Vagina (tissue), 2 donors: ENCODE results near the gene ADGRE3. TPM values are rescaled to one million over a fixed set of nuclear protein-coding genes. Genes with fewer than 3 reads are reported as not detected.

Experiments
- DNase-seq, 2 donors: peaks; one replicate each; pipeline ENCODE4 v3.0.0-alpha.2; 2017; ENCODE audit errors: extremely low spot score in 2 of 2
- H3K27ac ChIP-seq: fragments of 200-600 bp; sonication (generic); one replicate; pipeline ENCODE4 v1.5.1; 2019
- H3K27me3 ChIP-seq: fragments of 200-600 bp; sonication (generic); one replicate; pipeline ENCODE4 v1.5.1; 2019
- H3K36me3 ChIP-seq, 2 donors: fragments of 200-600 bp; sonication (generic); one replicate each; pipeline ENCODE4 v1.5.1; 2017 to 2019
- H3K4me1 ChIP-seq: fragments of 200-600 bp; sonication (generic); one replicate; pipeline ENCODE4 v1.5.1; 2019
- H3K4me3 ChIP-seq, 2 donors: fragments of 200-600 bp; sonication (generic); 1 replicate in 1 of 2; 2 replicates in 1 of 2; pipeline ENCODE4 v1.5.1; 2016 to 2019
- H3K9me3 ChIP-seq: fragments of 200-600 bp; sonication (generic); one replicate; pipeline ENCODE4 v1.5.1; 2019
- CTCF ChIP-seq, 3 experiments: fragments of 450-650 bp in 2 of 3; fragments of 200-600 bp in 1 of 3; sonication (generic) in 1 of 3; IDR thresholded peaks; one replicate each; pipeline ENCODE4 v1.5.1; 2017 to 2019; ENCODE audit warnings: antibody characterized with exemption in 3 of 3, mild to moderate bottlenecking in 2 of 3, moderate library complexity in 2 of 3
- POLR2A ChIP-seq, 2 donors: fragments of 450-650 bp; IDR thresholded peaks; one replicate each; pipeline ENCODE4 v1.6.1; 2017; ENCODE audit warnings: antibody characterized with exemption in 2 of 2, mild to moderate bottlenecking in 2 of 2, moderate library complexity in 2 of 2
- POLR2AphosphoS5 ChIP-seq, 2 donors: sonication (generic); formaldehyde crosslinking; IDR thresholded peaks; one replicate each; pipeline ENCODE4 v1.9.0; 2017; ENCODE audit warnings: antibody characterized with exemption in 2 of 2, mild to moderate bottlenecking in 2 of 2, low read depth in 1 of 2; ENCODE audit not compliant: insufficient read depth in 1 of 2
- intact Hi-C: fragments of 100-400 bp; cut with DNase I; formaldehyde crosslinking; loops from one replicate; pipeline ENCODE4 v1.15.1; 2023
- total RNA-seq: library from RNA; depleted of rRNA; stranded (reverse); fragments of >200 nt; gene quantifications from one replicate; pipeline ENCODE4 v1.2.3, GENCODE V29; 2016

ADGRE3 gene
- total RNA-seq, 1 donor from 2014 or later, result not detected

- peaks cover 15 to 98% of the 10 kb centered on the region in 2 donors for H3K36me3 ChIP-seq
- TF ChIP-seq CTCF (IDR thresholded peaks at IDR 0.05) (no peak), POLR2AphosphoS5 (IDR thresholded peaks at IDR 0.05; ENCODE audit: insufficient read depth in 1 of 2, low read depth in 1 of 2) (no peak), POLR2A (IDR thresholded peaks at IDR 0.05) (no peak)
- H3K4me1 ChIP-seq, result no peaks in the 10 kb centered on the region
- no peak for DNase-seq
- no peak overlapping the region for H3K4me3 ChIP-seq
- no peak overlapping the region for H3K27ac ChIP-seq
- no peaks in the 10 kb centered on the region for H3K27me3 ChIP-seq
- intact Hi-C loops, result no loop called here
- peaks cover 49% of the 10 kb centered on the region for H3K9me3 ChIP-seq
Measured at GRCh38 chr19:14715841-14716240, 41.2 kb upstream of the ADGRE3 start.

- Histone ChIP-seq H3K36me3 (peaks cover 16 to 97% of the 10 kb centered on the region in 2 donors), H3K27me3 (no peaks in the 10 kb centered on the region), H3K4me1 (no peaks in the 10 kb centered on the region), H3K9me3 (no peaks in the 10 kb centered on the region), H3K4me3 (no peak overlapping the region), H3K27ac (no peak overlapping the region)
- no peak for TF ChIP-seq POLR2A (IDR thresholded peaks at IDR 0.05)
- TF ChIP-seq POLR2AphosphoS5 (IDR thresholded peaks at IDR 0.05; ENCODE audit: insufficient read depth in 1 of 2, low read depth in 1 of 2), result no peak
- TF ChIP-seq CTCF (IDR thresholded peaks at IDR 0.05), result no peak
- intact Hi-C loops, result no loop called here
- DNase-seq, result no peak
Measured at GRCh38 chr19:14704450-14704849, 29.8 kb upstream of the ADGRE3 start.

- Histone ChIP-seq H3K27ac (no peak overlapping the region), H3K36me3 (peaks cover 13 to 97% of the 10 kb centered on the region in 2 donors), H3K9me3 (no peaks in the 10 kb centered on the region), H3K4me1 (no peaks in the 10 kb centered on the region), H3K4me3 (no peak overlapping the region), H3K27me3 (no peaks in the 10 kb centered on the region)
- DNase-seq, result no peak
- intact Hi-C loops, result no loop called here
- TF ChIP-seq CTCF (IDR thresholded peaks at IDR 0.05), result no peak
- TF ChIP-seq POLR2AphosphoS5 (IDR thresholded peaks at IDR 0.05; ENCODE audit: insufficient read depth in 1 of 2, low read depth in 1 of 2), result no peak
- no peak for TF ChIP-seq POLR2A (IDR thresholded peaks at IDR 0.05)
Measured at GRCh38 chr19:14703833-14704232, 29.2 kb upstream of the ADGRE3 start.

GRCh38 chr19:14700711-14701375 is 26.2 kb upstream of the ADGRE3 start:
- no peaks in the 10 kb centered on the region for H3K9me3 ChIP-seq
- TF ChIP-seq POLR2A (IDR thresholded peaks at IDR 0.05), result no peak
- no peak for TF ChIP-seq CTCF (IDR thresholded peaks at IDR 0.05)
- no peak for TF ChIP-seq POLR2AphosphoS5 (IDR thresholded peaks at IDR 0.05; ENCODE audit: insufficient read depth in 1 of 2, low read depth in 1 of 2)
- no peak overlapping the region for H3K4me3 ChIP-seq
- DNase-seq, result no peak
- H3K27me3 ChIP-seq, result no peaks in the 10 kb centered on the region
- intact Hi-C loops, result no loop called here
- H3K4me1 ChIP-seq, result no peaks in the 10 kb centered on the region
- H3K27ac ChIP-seq, result no peak overlapping the region
- H3K36me3 ChIP-seq, result peaks cover 7 to 92% of the 10 kb centered on the region in 2 donors

- no peak for DNase-seq
- peaks cover 7 to 90% of the 10 kb centered on the region in 2 donors for H3K36me3 ChIP-seq
Measured at GRCh38 chr19:14699641-14700040, 25.0 kb upstream of the ADGRE3 start.

More at GRCh38 chr19:14699641-14700040, 25.0 kb upstream of the ADGRE3 start:
- Histone ChIP-seq H3K4me1 (no peaks in the 10 kb centered on the region), H3K4me3 (no peak overlapping the region), H3K9me3 (no peaks in the 10 kb centered on the region), H3K27me3 (no peaks in the 10 kb centered on the region), H3K27ac (no peak overlapping the region)
- intact Hi-C loops, result no loop called here
- no peak for TF ChIP-seq POLR2AphosphoS5 (IDR thresholded peaks at IDR 0.05; ENCODE audit: insufficient read depth in 1 of 2, low read depth in 1 of 2)
- no peak for TF ChIP-seq CTCF (IDR thresholded peaks at IDR 0.05)
- TF ChIP-seq POLR2A (IDR thresholded peaks at IDR 0.05), result no peak
